ENCODE measurements around the gene TBXAS1. TPM values are rescaled to one million over a fixed set of nuclear protein-coding genes. Genes with fewer than 3 reads are reported as not detected.

Gene TBXAS1
- total and polyA plus RNA-seq, 2 donors (not counting 3 experiments of a cell fraction or from before 2014, with no cell fraction given) = 2.1 to 4.3 TPM

- H3K9me1 ChIP-seq (replicated peaks; ENCODE audit: control insufficient read depth, extremely low read depth, insufficient read depth, low read length) = no peaks in the 10 kb centered on the region
- DNase-seq (ENCODE audit: low read depth, low spot score) = peak; percentile 88
- peak overlapping the region; percentile 48 for H3K4me2 ChIP-seq (ENCODE audit: insufficient read depth, low read length)
- intact Hi-C loops (cut with micrococcal nuclease) = loop anchor here (1.0 to 10.0 kb wide), 3 partner anchors 19 to 264 kb away; no protein-coding TSS in a partner anchor
- H3K36me3 ChIP-seq (ENCODE audit: control insufficient read depth in 2 of 2, extremely low read depth in 1 of 2, insufficient read depth in 2 of 2, low read length in 2 of 2) = peaks cover 4 to 6% of the 10 kb centered on the region in 2 experiments
- POLR2A ChIA-PET = interaction anchor here (0.7 to 1.8 kb wide), 2 partner anchors 12 to 19 kb away, joined by 5 read pairs; no protein-coding TSS in a partner anchor
- H3K27ac ChIP-seq (ENCODE audit: insufficient read depth, low read depth, low read length) = peak overlapping the region; percentile 84
- H3K79me2 ChIP-seq (ENCODE audit: control insufficient read depth, insufficient read depth, low read length) = peaks cover 36% of the 10 kb centered on the region
- H3K9me3 ChIP-seq (replicated peaks; ENCODE audit: control insufficient read depth, insufficient read depth, low read length) = no peaks in the 10 kb centered on the region
- H3K4me1 ChIP-seq (ENCODE audit: control insufficient read depth, extremely low read depth, insufficient read depth, low read length) = peaks cover 36% of the 10 kb centered on the region
- peak overlapping the region in 1 of 3 experiments; percentile 71 for H3K4me3 ChIP-seq (replicated peaks in 1 of 3; ENCODE audit: insufficient read depth in 1 of 3, low read depth in 1 of 3, low read length in 3 of 3)
- peak; percentile 77 for FAIRE-seq
- H3K9ac ChIP-seq (replicated peaks; ENCODE audit: extremely low read depth, insufficient read depth, low read length) = peak overlapping the region; percentile 82
- H2AFZ ChIP-seq (ENCODE audit: low read depth, low read length) = no peak overlapping the region
- BruUV-seq (replicated peaks) = no TSS peak
- CTCF ChIA-PET = interaction anchor here (1.2 to 10.0 kb wide), 6 partner anchors 20 to 561 kb away, joined by 3 to 66 read pairs (median 5); no protein-coding TSS in a partner anchor
- TF ChIP-seq POLR2A (IDR thresholded peaks at IDR 0.05; ENCODE audit: low read depth, low read length) (peak; percentile 20), JUN (IDR thresholded peaks at IDR 0.05; ENCODE audit: borderline replicate concordance, insufficient read depth, insufficient read length, low read depth) (no peak)
- H4K20me1 ChIP-seq (replicated peaks; ENCODE audit: control insufficient read depth, extremely low read depth, insufficient read depth, low read length) = no peaks in the 10 kb centered on the region
- H3K27me3 ChIP-seq (ENCODE audit: control insufficient read depth in 2 of 2, insufficient read depth in 2 of 2, low read length in 2 of 2) = no peaks in the 10 kb centered on the region
- dilution Hi-C loops (cut with MboI; ENCODE audit: extremely low pct_ligation_motif_present, low sequenced_read_pairs) = no loop called here
Observed at GRCh38 chr7:140060788-140061606, 231.9 kb downstream of the TBXAS1 start.

GRCh38 chr7:140061607-140061930 lies 232.5 kb downstream of the TBXAS1 start:
- H3K4me2 ChIP-seq (ENCODE audit: insufficient read depth, low read length) = peak overlapping the region; percentile 48
- intact Hi-C loops (cut with micrococcal nuclease) = loop anchor here (1.0 to 10.0 kb wide), 3 partner anchors 19 to 263 kb away; no protein-coding TSS in a partner anchor

More at GRCh38 chr7:140061607-140061930, 232.5 kb downstream of the TBXAS1 start:
- ChIA-PET CTCF (interaction anchor here (10.0 kb wide), 1 partner anchor 21 kb away, joined by 66 read pairs; no protein-coding TSS in a partner anchor), POLR2A (interaction anchor here (1.8 kb wide), 1 partner anchor 12 kb away, joined by 5 read pairs; no protein-coding TSS in a partner anchor)
- Histone ChIP-seq H2AFZ (ENCODE audit: low read depth, low read length) (no peak overlapping the region), H3K36me3 (ENCODE audit: control insufficient read depth in 2 of 2, extremely low read depth in 1 of 2, insufficient read depth in 2 of 2, low read length in 2 of 2) (peaks cover 4% of the 10 kb centered on the region in 2 experiments), H4K20me1 (replicated peaks; ENCODE audit: control insufficient read depth, extremely low read depth, insufficient read depth, low read length) (no peaks in the 10 kb centered on the region), H3K4me3 (replicated peaks in 1 of 3; ENCODE audit: insufficient read depth in 1 of 3, low read depth in 1 of 3, low read length in 3 of 3) (peak overlapping the region; percentile 53 to 77 (median 71)), H3K4me1 (ENCODE audit: control insufficient read depth, extremely low read depth, insufficient read depth, low read length) (peaks cover 36% of the 10 kb centered on the region), H3K27ac (ENCODE audit: insufficient read depth, low read depth, low read length) (peak overlapping the region; percentile 84), H3K27me3 (ENCODE audit: control insufficient read depth in 2 of 2, insufficient read depth in 2 of 2, low read length in 2 of 2) (no peaks in the 10 kb centered on the region), H3K79me2 (ENCODE audit: control insufficient read depth, insufficient read depth, low read length) (peaks cover 36% of the 10 kb centered on the region), H3K9ac (replicated peaks; ENCODE audit: extremely low read depth, insufficient read depth, low read length) (peak overlapping the region; percentile 82), H3K9me3 (replicated peaks; ENCODE audit: control insufficient read depth, insufficient read depth, low read length) (peaks cover 2% of the 10 kb centered on the region), H3K9me1 (replicated peaks; ENCODE audit: control insufficient read depth, extremely low read depth, insufficient read depth, low read length) (no peaks in the 10 kb centered on the region)
- DNase-seq (ENCODE audit: low read depth, low spot score) (no peak), FAIRE-seq (no peak)
- BruUV-seq (replicated peaks) = TSS peak; percentile 9
- TF ChIP-seq EZH2 (IDR thresholded peaks at IDR 0.05; ENCODE audit: borderline replicate concordance, low read depth, low read length, severe bottlenecking) = no peak
- no peak for TF ChIP-seq MAX (IDR thresholded peaks at IDR 0.05; ENCODE audit: insufficient read depth, insufficient read length)
- no peak for TF ChIP-seq GATA2 (IDR thresholded peaks at IDR 0.05; ENCODE audit: insufficient read depth, insufficient read length, low read depth, low read length)
- no peak for TF ChIP-seq POLR2A (IDR thresholded peaks at IDR 0.05; ENCODE audit: low read depth, low read length)
- TF ChIP-seq JUN (IDR thresholded peaks at IDR 0.05; ENCODE audit: borderline replicate concordance, insufficient read depth, insufficient read length, low read depth) = no peak
- TF ChIP-seq POLR2AphosphoS5 (IDR thresholded peaks at IDR 0.05; ENCODE audit: insufficient read depth, low read depth, low read length) = no peak
- TF ChIP-seq MYC (IDR thresholded peaks at IDR 0.05; ENCODE audit: low read depth, low read length) = no peak
- TF ChIP-seq CTCF (IDR thresholded peaks at IDR 0.05; ENCODE audit: extremely low read depth in 1 of 2, insufficient read depth in 1 of 2, low read depth in 1 of 2, low read length in 2 of 2) = no peak
- TF ChIP-seq FOS (IDR thresholded peaks at IDR 0.05; ENCODE audit: borderline replicate concordance, insufficient read depth, low read length) = no peak
- dilution Hi-C loops (cut with MboI; ENCODE audit: extremely low pct_ligation_motif_present, low sequenced_read_pairs) = no loop called here
